Breast epithelium (tissue), 4 donors: ENCODE results near the gene ZNF57. TPM values are rescaled to one million over a fixed set of nuclear protein-coding genes. Genes with fewer than 3 reads are reported as not detected.
"Not testable (repeated sequence)": the region's sequence is repeated elsewhere in the genome, so short reads cannot be mapped to it uniquely, and the experiment has no call there.

Experiments used
- DNase-seq, 2 donors: peaks; one replicate each; pipeline ENCODE4 v3.0.0-alpha.2; 2019; ENCODE audit warnings: low spot score in 2 of 2
- H3K27ac ChIP-seq, 2 donors: fragments of 200-600 bp; sonication (generic) in 1 of 2; one replicate each; pipeline ENCODE4 v1.5.1; 2016 to 2019; ENCODE audit warnings: mild to moderate bottlenecking in 1 of 2
- H3K27me3 ChIP-seq, 2 donors: fragments of 200-600 bp; sonication (generic) in 1 of 2; one replicate each; pipeline versions ENCODE4 v1.5.1 to v1.6.0; 2017 to 2019; ENCODE audit warnings: control low read depth in 1 of 2, mild to moderate bottlenecking in 1 of 2
- H3K36me3 ChIP-seq: fragments of 200-600 bp; one replicate; pipeline ENCODE4 v1.5.1; 2019
- H3K4me1 ChIP-seq, 2 donors: fragments of 200-600 bp; sonication (generic); one replicate each; pipeline ENCODE4 v1.5.1; 2016 to 2019; ENCODE audit warnings: control low read depth in 1 of 2
- H3K4me3 ChIP-seq, 3 donors: fragments of 200-600 bp; sonication (generic); 1 replicate in 2 of 3; 2 replicates in 1 of 3; pipeline ENCODE4 v1.5.1; 2016 to 2019; ENCODE audit warnings: mild to moderate bottlenecking in 3 of 3, moderate library complexity in 2 of 3
- H3K9me3 ChIP-seq, 2 donors: fragments of 200-600 bp; sonication (generic) in 1 of 2; one replicate each; pipeline ENCODE4 v1.5.1; 2016 to 2019; ENCODE audit warnings: control low read depth in 1 of 2
- CTCF ChIP-seq, 3 donors: fragments of 450-650 bp; IDR thresholded peaks; one replicate each; pipeline ENCODE4 v1.5.1; 2016 to 2017; ENCODE audit warnings: antibody characterized with exemption in 3 of 3, mild to moderate bottlenecking in 3 of 3, moderate library complexity in 3 of 3
- POLR2A ChIP-seq: fragments of 450-650 bp; IDR thresholded peaks from one replicate; pipeline ENCODE4 v1.6.1; 2016; ENCODE audit warnings: antibody characterized with exemption, mild to moderate bottlenecking, moderate library complexity
- POLR2AphosphoS5 ChIP-seq, 3 donors: sonication (generic); formaldehyde crosslinking; IDR thresholded peaks; one replicate each; pipeline ENCODE4 v1.6.1; 2017; ENCODE audit warnings: antibody characterized with exemption in 3 of 3
- intact Hi-C: fragments of 100-400 bp; cut with DNase I; formaldehyde crosslinking; loops from one replicate; pipeline ENCODE4 v1.15.1; 2023; ENCODE audit warnings: low total_unique reads
- total RNA-seq, 3 donors: library from RNA; depleted of rRNA; stranded (reverse); fragments of >200 nt; gene quantifications; one replicate each; pipeline ENCODE4 v1.1.0, GENCODE V29; 2016

Gene ZNF57
- total RNA-seq, 3 donors from 2014 or later = 2.7 to 9.2 (median 6.9) TPM

DNA sequence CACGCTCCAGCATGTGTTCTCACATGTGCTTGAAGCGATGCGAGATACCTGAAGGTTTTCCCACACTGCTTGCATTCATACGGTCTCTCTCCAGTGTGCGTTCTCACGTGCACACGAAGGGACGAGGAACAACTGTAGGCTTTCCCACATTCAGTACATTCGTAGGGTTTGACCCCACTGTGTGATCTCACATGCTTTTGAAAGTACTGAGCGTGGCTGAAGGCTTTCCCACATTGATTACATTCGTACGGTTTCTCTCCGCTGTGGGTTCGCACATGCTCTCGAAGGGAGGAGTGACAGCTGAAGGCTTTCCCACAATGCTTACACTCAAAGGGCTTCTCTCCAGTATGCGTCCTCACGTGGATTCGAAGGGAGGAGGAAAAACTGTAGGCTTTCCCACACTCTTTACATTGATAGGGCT lies 32.8 kb downstream of the ZNF57 start:
- Histone ChIP-seq H3K9me3 (peaks cover 28 to 34% of the 10 kb centered on the region in 2 donors), H3K27me3 (no peaks in the 10 kb centered on the region), H3K4me1 (no peaks in the 10 kb centered on the region), H3K27ac (no peak overlapping the region), H3K36me3 (peaks cover 18% of the 10 kb centered on the region), H3K4me3 (no peak overlapping the region)
- intact Hi-C loops = no loop called here
- TF ChIP-seq POLR2AphosphoS5 (IDR thresholded peaks at IDR 0.05) (peak in 1 of 3 donors; percentile 17), CTCF (IDR thresholded peaks at IDR 0.05) (no peak)
- no peak for DNase-seq

DNA sequence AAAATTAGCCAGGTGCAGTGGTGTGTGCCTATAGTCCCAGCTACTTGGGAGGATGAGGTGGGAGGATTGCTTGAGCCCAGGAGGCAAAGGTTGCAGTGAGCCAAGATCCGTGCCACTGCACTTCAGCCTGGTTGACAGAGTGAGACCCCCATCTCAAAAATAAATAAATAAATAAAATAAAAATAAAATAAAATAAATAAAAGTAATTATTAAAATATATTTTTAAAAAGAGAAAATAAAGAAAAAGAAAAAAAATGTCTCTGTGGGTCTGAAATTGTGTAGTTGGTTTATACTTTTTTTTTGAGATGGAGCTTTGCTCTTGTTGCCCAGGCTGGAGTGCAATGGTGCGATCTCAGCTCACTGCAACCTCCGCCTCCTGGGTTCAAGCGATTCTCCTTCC lies 35.1 kb downstream of the ZNF57 start:
- peaks cover 18% of the 10 kb centered on the region for H3K36me3 ChIP-seq
- H3K4me1 ChIP-seq, DNase-seq, H3K27me3 ChIP-seq, H3K4me3 ChIP-seq, intact Hi-C loops, H3K27ac ChIP-seq: not testable (repeated sequence)
- peaks cover 28 to 34% of the 10 kb centered on the region in 2 donors for H3K9me3 ChIP-seq

GRCh38 chr19:2942928-2943640 lies 42.4 kb downstream of the ZNF57 start:
- Histone ChIP-seq H3K36me3 (no peaks in the 10 kb centered on the region), H3K4me3 (no peak overlapping the region), H3K27me3 (no peaks in the 10 kb centered on the region), H3K27ac (no peak overlapping the region), H3K4me1 (peaks cover 0 to 3% of the 10 kb centered on the region in 2 donors), H3K9me3 (no peaks in the 10 kb centered on the region)
- TF ChIP-seq CTCF (IDR thresholded peaks at IDR 0.05) = no peak
- TF ChIP-seq POLR2A = no peak
- no peak for TF ChIP-seq POLR2AphosphoS5 (IDR thresholded peaks at IDR 0.05)
- DNase-seq = no peak
- intact Hi-C loops = no loop called here

DNA sequence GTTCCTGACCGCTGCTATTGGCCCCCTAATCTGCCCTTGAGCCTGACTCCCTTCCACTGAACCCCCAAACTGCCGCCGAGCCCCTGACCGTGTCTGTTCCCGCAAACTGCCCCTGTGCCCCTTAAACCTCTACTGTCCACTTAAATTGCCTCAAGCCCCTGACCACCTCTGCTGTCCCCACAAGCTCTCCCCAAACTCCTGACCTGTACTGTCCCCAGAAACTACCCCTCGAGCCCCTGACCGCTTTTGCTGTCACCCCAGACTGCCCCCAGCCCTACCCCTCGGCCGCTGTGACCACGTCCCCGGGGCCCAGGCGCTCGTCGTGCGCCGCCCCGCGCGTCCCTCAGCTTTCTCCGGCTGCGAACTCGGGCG lies 43.7 kb downstream of the ZNF57 start:
- peak overlapping the region; percentile 97 to 98 for H3K27ac ChIP-seq
- H3K27me3 ChIP-seq = no peaks in the 10 kb centered on the region
- DNase-seq = no peak
- peak overlapping the region; percentile 88 to 93 (median 92) for H3K4me3 ChIP-seq
- H3K9me3 ChIP-seq = no peaks in the 10 kb centered on the region
- intact Hi-C loops = no loop called here
- H3K36me3 ChIP-seq = no peaks in the 10 kb centered on the region
- TF ChIP-seq POLR2AphosphoS5 (IDR thresholded peaks at IDR 0.05) (no peak), CTCF (IDR thresholded peaks at IDR 0.05) (no peak), POLR2A (no peak)
- H3K4me1 ChIP-seq = peaks cover 3 to 4% of the 10 kb centered on the region in 2 donors

GRCh38 chr19:2944775-2945574 lies 44.2 kb downstream of the ZNF57 start, which contains the start of gene ZNF77:
TSS of gene ZNF77 (minus strand) at chr19:2944971. CDS start at chr19:2944840, 131 bp downstream.
- H3K9me3 ChIP-seq = no peaks in the 10 kb centered on the region
- DNase-seq = peak; percentile 100
- peak within 1 kb of the TSS; percentile 88 to 93 (median 92) for H3K4me3 ChIP-seq
- peak; percentile 6 to 58 (median 31) for TF ChIP-seq CTCF (IDR thresholded peaks at IDR 0.05)
- TF ChIP-seq POLR2AphosphoS5 (IDR thresholded peaks at IDR 0.05) = peak; percentile 74 to 95 (median 85)
- peak; percentile 61 for TF ChIP-seq POLR2A
- no peaks in the 10 kb centered on the region for H3K36me3 ChIP-seq
- H3K27me3 ChIP-seq = no peaks in the 10 kb centered on the region
- peaks cover 3 to 8% of the 10 kb centered on the region in 2 donors for H3K4me1 ChIP-seq
- intact Hi-C loops = no loop called here
- peak within 1 kb of the TSS; percentile 97 to 98 for H3K27ac ChIP-seq
